Lower leg skin (tissue), 3 donors: ENCODE data around the gene ABHD1.

Experiments
- POLR2A ChIP-seq, 2 donors: fragments of 450-650 bp; IDR thresholded peaks; one replicate each; pipeline ENCODE4 v1.6.1; 2016 to 2017; ENCODE audit warnings: antibody characterized with exemption in 2 of 2, mild to moderate bottlenecking in 1 of 2, moderate library complexity in 1 of 2
- TF ChIP-seq, protein P1 (sequence below), 3 donors: fragments of 450-650 bp; IDR thresholded peaks; one replicate each; pipeline ENCODE4 v1.5.1; 2016; ENCODE audit warnings: antibody characterized with exemption in 3 of 3, mild to moderate bottlenecking in 3 of 3, moderate library complexity in 2 of 3

DNA sequence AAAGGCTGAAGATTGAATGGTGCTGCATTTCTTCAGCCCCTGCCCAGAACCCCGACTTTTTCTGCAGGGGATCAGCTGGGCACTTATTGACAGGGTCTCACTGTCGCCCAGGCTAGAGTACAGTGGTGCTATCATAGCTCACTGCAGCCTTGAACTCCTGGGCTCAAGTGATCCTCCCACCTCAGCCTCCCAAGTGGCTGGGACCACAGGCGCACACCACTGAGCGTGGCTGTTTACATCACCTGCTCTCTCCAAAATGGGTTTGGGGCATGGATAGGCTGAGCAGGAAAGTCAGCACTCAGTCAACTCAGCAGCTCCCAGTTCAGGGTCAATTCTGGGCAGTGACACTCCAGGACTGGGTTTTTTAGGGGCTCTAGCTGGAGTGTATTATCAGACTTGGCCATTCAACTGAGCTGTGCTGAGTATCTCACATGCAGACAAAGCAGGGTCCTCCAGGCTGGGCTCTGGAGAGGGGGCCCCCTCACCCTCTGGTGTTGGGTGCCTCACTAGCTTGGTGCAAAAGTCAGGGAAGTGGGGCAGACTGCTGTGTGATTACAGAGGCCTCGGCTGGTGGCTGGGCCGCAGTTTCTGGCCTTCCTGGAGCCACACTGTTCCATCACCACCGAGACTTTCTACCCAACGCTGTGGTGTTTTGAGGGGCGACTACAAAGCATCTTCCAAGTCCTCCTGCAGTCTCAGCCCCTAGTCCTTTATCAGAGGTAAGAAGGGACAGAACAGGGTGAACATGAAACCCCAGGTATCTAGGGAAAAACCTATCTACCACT lies 4.5 kb downstream of the ABHD1 start:
- TF ChIP-seq, protein P1, sequence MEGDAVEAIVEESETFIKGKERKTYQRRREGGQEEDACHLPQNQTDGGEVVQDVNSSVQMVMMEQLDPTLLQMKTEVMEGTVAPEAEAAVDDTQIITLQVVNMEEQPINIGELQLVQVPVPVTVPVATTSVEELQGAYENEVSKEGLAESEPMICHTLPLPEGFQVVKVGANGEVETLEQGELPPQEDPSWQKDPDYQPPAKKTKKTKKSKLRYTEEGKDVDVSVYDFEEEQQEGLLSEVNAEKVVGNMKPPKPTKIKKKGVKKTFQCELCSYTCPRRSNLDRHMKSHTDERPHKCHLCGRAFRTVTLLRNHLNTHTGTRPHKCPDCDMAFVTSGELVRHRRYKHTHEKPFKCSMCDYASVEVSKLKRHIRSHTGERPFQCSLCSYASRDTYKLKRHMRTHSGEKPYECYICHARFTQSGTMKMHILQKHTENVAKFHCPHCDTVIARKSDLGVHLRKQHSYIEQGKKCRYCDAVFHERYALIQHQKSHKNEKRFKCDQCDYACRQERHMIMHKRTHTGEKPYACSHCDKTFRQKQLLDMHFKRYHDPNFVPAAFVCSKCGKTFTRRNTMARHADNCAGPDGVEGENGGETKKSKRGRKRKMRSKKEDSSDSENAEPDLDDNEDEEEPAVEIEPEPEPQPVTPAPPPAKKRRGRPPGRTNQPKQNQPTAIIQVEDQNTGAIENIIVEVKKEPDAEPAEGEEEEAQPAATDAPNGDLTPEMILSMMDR (IDR thresholded peaks at IDR 0.05): no peak
- TF ChIP-seq POLR2A (IDR thresholded peaks at IDR 0.05): no peak
